Liver (tissue), 9 donors: ENCODE data around the gene OOSP1. TPM values are rescaled to one million over a fixed set of nuclear protein-coding genes. Genes with fewer than 3 reads are reported as not detected.
"Not testable (repeated sequence)": the region's sequence is repeated elsewhere in the genome, so short reads cannot be mapped to it uniquely, and the experiment has no call there.

ENCODE experiments used
- DNase-seq: peaks from one replicate; pipeline ENCODE4 v3.0.0-alpha.2; 2017; ENCODE audit warnings: low spot score
- H3K27ac ChIP-seq, 2 donors: one replicate each; pipeline ENCODE4 v1.7.0; 2013; ENCODE audit warnings: inconsistent platforms in 2 of 2, low read length in 2 of 2, control low read depth in 1 of 2, low read depth in 1 of 2, mild to moderate bottlenecking in 1 of 2
- H3K27me3 ChIP-seq, 4 donors: one replicate each; pipeline versions ENCODE4 v1.6.1 to v1.7.0; 2013; ENCODE audit warnings: low read length in 3 of 4, inconsistent platforms in 1 of 4, mild to moderate bottlenecking in 1 of 4, moderate library complexity in 1 of 4; ENCODE audit not compliant: control insufficient read depth in 4 of 4, insufficient read depth in 4 of 4
- H3K36me3 ChIP-seq, 4 donors: one replicate each; pipeline versions ENCODE4 v1.6.1 to v1.7.0; 2013; ENCODE audit warnings: low read length in 3 of 4, mild to moderate bottlenecking in 3 of 4, low read depth in 1 of 4, moderate library complexity in 1 of 4; ENCODE audit not compliant: control insufficient read depth in 4 of 4, insufficient read depth in 3 of 4
- H3K4me1 ChIP-seq, 4 donors: one replicate each; pipeline versions ENCODE4 v1.6.1 to v1.7.0; 2013; ENCODE audit warnings: low read length in 3 of 4, mild to moderate bottlenecking in 3 of 4, moderate library complexity in 1 of 4; ENCODE audit not compliant: control insufficient read depth in 4 of 4, insufficient read depth in 4 of 4
- H3K4me3 ChIP-seq, 3 donors: one replicate each; pipeline versions ENCODE4 v1.6.1 to v1.7.0; 2013; ENCODE audit warnings: low read length in 3 of 3, control low read depth in 1 of 3, low read depth in 1 of 3, mild to moderate bottlenecking in 1 of 3
- H3K9ac ChIP-seq, 2 donors: one replicate each; pipeline ENCODE4 v1.7.0; 2013; ENCODE audit warnings: low read length in 2 of 2, mild to moderate bottlenecking in 2 of 2, moderate library complexity in 2 of 2, control low read depth in 1 of 2, low read depth in 1 of 2
- H3K9me3 ChIP-seq, 4 donors: one replicate each; pipeline versions ENCODE4 v1.6.1 to v1.7.0; 2013; ENCODE audit warnings: low read length in 3 of 4; ENCODE audit not compliant: control insufficient read depth in 4 of 4
- ATF3 ChIP-seq: IDR thresholded peaks from 2 replicates; pipeline ENCODE4 v1.6.1; 2016; ENCODE audit warnings: antibody characterized with exemption
- EGR1 ChIP-seq, 2 donors: IDR thresholded peaks; 2 replicates each; pipeline ENCODE4 v1.6.1; 2016 to 2018; ENCODE audit warnings: antibody characterized with exemption in 2 of 2, low read depth in 2 of 2
- FOXA1 ChIP-seq: IDR thresholded peaks from 2 replicates; pipeline ENCODE4 v1.6.1; 2016; ENCODE audit warnings: antibody characterized with exemption
- GABPA ChIP-seq, 2 donors: IDR thresholded peaks in 1 of 2; conservative IDR thresholded peaks in 1 of 2; 2 replicates each; pipeline ENCODE4 v1.6.1; 2016; ENCODE audit warnings: antibody characterized with exemption in 2 of 2, mild to moderate bottlenecking in 1 of 2, moderate library complexity in 1 of 2
- HNF4A ChIP-seq, 2 donors: conservative IDR thresholded peaks; 2 replicates each; pipeline ENCODE4 v1.6.1; 2016; ENCODE audit warnings: antibody characterized with exemption in 2 of 2, mild to moderate bottlenecking in 2 of 2
- HNF4G ChIP-seq: IDR thresholded peaks from 2 replicates; pipeline ENCODE4 v1.6.1; 2016; ENCODE audit warnings: antibody characterized with exemption
- JUND ChIP-seq, 2 donors: IDR thresholded peaks; 2 replicates each; pipeline ENCODE4 v1.6.1; 2016; ENCODE audit warnings: antibody characterized with exemption in 2 of 2
- MAX ChIP-seq: IDR thresholded peaks from 2 replicates; pipeline ENCODE4 v1.6.1; 2016; ENCODE audit warnings: antibody characterized with exemption
- NR2F2 ChIP-seq: IDR thresholded peaks from 2 replicates; pipeline ENCODE4 v1.6.1; 2016; ENCODE audit warnings: antibody characterized with exemption
- RAD21 ChIP-seq, 2 donors: IDR thresholded peaks; 2 replicates each; pipeline ENCODE4 v1.6.1; 2016; ENCODE audit warnings: antibody characterized with exemption in 2 of 2, mild to moderate bottlenecking in 2 of 2
- RXRA ChIP-seq, 2 donors: IDR thresholded peaks; 2 replicates each; pipeline ENCODE4 v1.6.1; 2017 to 2018; ENCODE audit warnings: antibody characterized with exemption in 2 of 2, mild to moderate bottlenecking in 1 of 2
- TAF1 ChIP-seq: conservative IDR thresholded peaks from 2 replicates; pipeline ENCODE4 v1.6.1; 2016; ENCODE audit warnings: antibody characterized with exemption, mild to moderate bottlenecking
- YY1 ChIP-seq: IDR thresholded peaks from 2 replicates; pipeline ENCODE4 v1.6.1; 2016; ENCODE audit warnings: antibody characterized with exemption, mild to moderate bottlenecking
- WGBS: extraction: QIAGEN DNeasy Blood & Tissue Kit; methylation state at CpG from one replicate; pipeline ENCODE4 v1.1.7; 2013; 5-methylcytosine and 5-hydroxymethylcytosine counted together
- polyA plus RNA-seq, 2 donors: library from polyadenylated mRNA; stranded (reverse) in 1 of 2; unstranded in 1 of 2; fragments of 200-250 nt in 1 of 2; fragments of >200 nt in 1 of 2; fragmentation: Nextera tagmentation in 1 of 2; extraction: Ambion mirVana in 1 of 2; gene quantifications; one replicate each; pipeline versions ENCODE4 v1.2.1 to v1.2.3, GENCODE V29; 2013 to 2015
- total RNA-seq, 2 donors: library from RNA; depleted of rRNA; stranded (reverse); fragments of >200 nt; gene quantifications; one replicate each; pipeline ENCODE4 v1.2.3, GENCODE V29; 2014
- TF ChIP-seq, protein P1 (sequence below): IDR thresholded peaks from 2 replicates; pipeline ENCODE4 v1.6.1; 2016; ENCODE audit warnings: antibody characterized with exemption
- TF ChIP-seq, protein P2 (sequence below): fragments of 150-350 bp; IDR thresholded peaks from 2 replicates; pipeline ENCODE4 v1.5.1; 2017; ENCODE audit warnings: improper control_type of control experiment, low read depth, low read length; ENCODE audit not compliant: missing input control
- TF ChIP-seq, protein P3 (sequence below): IDR thresholded peaks from 2 replicates; pipeline ENCODE4 v1.6.1; 2016; ENCODE audit warnings: antibody characterized with exemption, mild to moderate bottlenecking
- donor health status: healthy.
- donor health status: healthy.
- donor health status: healthy.
- donor health status: healthy.
- donor health status: healthy.

Gene OOSP1
- total and polyA plus RNA-seq, 4 donors, result not detected

GRCh38 chr11:59981106-59981770 lies 43.0 kb downstream of the OOSP1 start:
- Histone ChIP-seq H3K4me3 (no peak overlapping the region), H3K27ac (no peak overlapping the region), H3K4me1 (no peaks in the 10 kb centered on the region), H3K9ac (no peak overlapping the region), H3K9me3 (no peaks in the 10 kb centered on the region), H3K36me3 (no peaks in the 10 kb centered on the region), H3K27me3 (peaks cover 0 to 7% (median 0%) of the 10 kb centered on the region in 4 donors)
- DNase-seq, result no peak
- 95% methylated on average over 4 of the region's 4 CpGs for WGBS
- TF ChIP-seq RAD21 (IDR thresholded peaks at IDR 0.05), result no peak
- no peak for TF ChIP-seq MAX
- TF ChIP-seq, protein P1, sequence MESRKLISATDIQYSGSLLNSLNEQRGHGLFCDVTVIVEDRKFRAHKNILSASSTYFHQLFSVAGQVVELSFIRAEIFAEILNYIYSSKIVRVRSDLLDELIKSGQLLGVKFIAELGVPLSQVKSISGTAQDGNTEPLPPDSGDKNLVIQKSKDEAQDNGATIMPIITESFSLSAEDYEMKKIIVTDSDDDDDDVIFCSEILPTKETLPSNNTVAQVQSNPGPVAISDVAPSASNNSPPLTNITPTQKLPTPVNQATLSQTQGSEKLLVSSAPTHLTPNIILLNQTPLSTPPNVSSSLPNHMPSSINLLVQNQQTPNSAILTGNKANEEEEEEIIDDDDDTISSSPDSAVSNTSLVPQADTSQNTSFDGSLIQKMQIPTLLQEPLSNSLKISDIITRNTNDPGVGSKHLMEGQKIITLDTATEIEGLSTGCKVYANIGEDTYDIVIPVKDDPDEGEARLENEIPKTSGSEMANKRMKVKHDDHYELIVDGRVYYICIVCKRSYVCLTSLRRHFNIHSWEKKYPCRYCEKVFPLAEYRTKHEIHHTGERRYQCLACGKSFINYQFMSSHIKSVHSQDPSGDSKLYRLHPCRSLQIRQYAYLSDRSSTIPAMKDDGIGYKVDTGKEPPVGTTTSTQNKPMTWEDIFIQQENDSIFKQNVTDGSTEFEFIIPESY, result no peak
- TF ChIP-seq HNF4A (conservative IDR thresholded peaks at IDR 0.05), result no peak
- TF ChIP-seq ATF3, result no peak
- TF ChIP-seq JUND (IDR thresholded peaks at IDR 0.05), result no peak
- TF ChIP-seq, protein P2, sequence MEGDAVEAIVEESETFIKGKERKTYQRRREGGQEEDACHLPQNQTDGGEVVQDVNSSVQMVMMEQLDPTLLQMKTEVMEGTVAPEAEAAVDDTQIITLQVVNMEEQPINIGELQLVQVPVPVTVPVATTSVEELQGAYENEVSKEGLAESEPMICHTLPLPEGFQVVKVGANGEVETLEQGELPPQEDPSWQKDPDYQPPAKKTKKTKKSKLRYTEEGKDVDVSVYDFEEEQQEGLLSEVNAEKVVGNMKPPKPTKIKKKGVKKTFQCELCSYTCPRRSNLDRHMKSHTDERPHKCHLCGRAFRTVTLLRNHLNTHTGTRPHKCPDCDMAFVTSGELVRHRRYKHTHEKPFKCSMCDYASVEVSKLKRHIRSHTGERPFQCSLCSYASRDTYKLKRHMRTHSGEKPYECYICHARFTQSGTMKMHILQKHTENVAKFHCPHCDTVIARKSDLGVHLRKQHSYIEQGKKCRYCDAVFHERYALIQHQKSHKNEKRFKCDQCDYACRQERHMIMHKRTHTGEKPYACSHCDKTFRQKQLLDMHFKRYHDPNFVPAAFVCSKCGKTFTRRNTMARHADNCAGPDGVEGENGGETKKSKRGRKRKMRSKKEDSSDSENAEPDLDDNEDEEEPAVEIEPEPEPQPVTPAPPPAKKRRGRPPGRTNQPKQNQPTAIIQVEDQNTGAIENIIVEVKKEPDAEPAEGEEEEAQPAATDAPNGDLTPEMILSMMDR, result no peak
- TF ChIP-seq FOXA1, result no peak
- TF ChIP-seq, protein P3, sequence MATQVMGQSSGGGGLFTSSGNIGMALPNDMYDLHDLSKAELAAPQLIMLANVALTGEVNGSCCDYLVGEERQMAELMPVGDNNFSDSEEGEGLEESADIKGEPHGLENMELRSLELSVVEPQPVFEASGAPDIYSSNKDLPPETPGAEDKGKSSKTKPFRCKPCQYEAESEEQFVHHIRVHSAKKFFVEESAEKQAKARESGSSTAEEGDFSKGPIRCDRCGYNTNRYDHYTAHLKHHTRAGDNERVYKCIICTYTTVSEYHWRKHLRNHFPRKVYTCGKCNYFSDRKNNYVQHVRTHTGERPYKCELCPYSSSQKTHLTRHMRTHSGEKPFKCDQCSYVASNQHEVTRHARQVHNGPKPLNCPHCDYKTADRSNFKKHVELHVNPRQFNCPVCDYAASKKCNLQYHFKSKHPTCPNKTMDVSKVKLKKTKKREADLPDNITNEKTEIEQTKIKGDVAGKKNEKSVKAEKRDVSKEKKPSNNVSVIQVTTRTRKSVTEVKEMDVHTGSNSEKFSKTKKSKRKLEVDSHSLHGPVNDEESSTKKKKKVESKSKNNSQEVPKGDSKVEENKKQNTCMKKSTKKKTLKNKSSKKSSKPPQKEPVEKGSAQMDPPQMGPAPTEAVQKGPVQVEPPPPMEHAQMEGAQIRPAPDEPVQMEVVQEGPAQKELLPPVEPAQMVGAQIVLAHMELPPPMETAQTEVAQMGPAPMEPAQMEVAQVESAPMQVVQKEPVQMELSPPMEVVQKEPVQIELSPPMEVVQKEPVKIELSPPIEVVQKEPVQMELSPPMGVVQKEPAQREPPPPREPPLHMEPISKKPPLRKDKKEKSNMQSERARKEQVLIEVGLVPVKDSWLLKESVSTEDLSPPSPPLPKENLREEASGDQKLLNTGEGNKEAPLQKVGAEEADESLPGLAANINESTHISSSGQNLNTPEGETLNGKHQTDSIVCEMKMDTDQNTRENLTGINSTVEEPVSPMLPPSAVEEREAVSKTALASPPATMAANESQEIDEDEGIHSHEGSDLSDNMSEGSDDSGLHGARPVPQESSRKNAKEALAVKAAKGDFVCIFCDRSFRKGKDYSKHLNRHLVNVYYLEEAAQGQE, result no peak
- TF ChIP-seq HNF4G, result no peak
- no peak for TF ChIP-seq GABPA (IDR thresholded peaks at IDR 0.05 in 1 of 2, conservative IDR thresholded peaks at IDR 0.05 in 1 of 2)
- no peak for TF ChIP-seq NR2F2
- no peak for TF ChIP-seq EGR1 (IDR thresholded peaks at IDR 0.05; ENCODE audit: low read depth in 2 of 2)
- TF ChIP-seq TAF1, result no peak
- TF ChIP-seq RXRA (IDR thresholded peaks at IDR 0.05), result no peak
- TF ChIP-seq YY1, result no peak

- not testable (repeated sequence) for H3K36me3 ChIP-seq
Observed at GRCh38 chr11:59982037-59982436, 43.8 kb downstream of the OOSP1 start.

More at GRCh38 chr11:59982037-59982436, 43.8 kb downstream of the OOSP1 start:
- not testable (repeated sequence) for H3K9ac ChIP-seq, H3K9me3 ChIP-seq, H3K4me3 ChIP-seq, H3K4me1 ChIP-seq, H3K27me3 ChIP-seq, H3K27ac ChIP-seq, DNase-seq
- WGBS, result 57% methylated on average over 4 of the region's 4 CpGs
